Ovary (tissue), 9 donors: ENCODE data around the gene NFKBIE. TPM values are rescaled to one million over a fixed set of nuclear protein-coding genes. Genes with fewer than 3 reads are reported as not detected.
A peak's percentile ranks its signal among the peaks of the same experiment; 100 is the strongest.

ENCODE experiments used
- DNase-seq, 5 donors: peaks; one replicate each; pipeline ENCODE4 v3.0.0-alpha.2; 2019 to 2020
- H3K27ac ChIP-seq, 2 donors: fragments of 200-600 bp; one replicate each; pipeline versions ENCODE4 v1.5.1 to v1.8.0; 2019 to 2022
- H3K27me3 ChIP-seq: fragments of 200-600 bp; one replicate; pipeline ENCODE4 v1.8.0; 2022
- H3K36me3 ChIP-seq: fragments of 200-600 bp; sonication (generic); one replicate; pipeline ENCODE4 v1.5.1; 2019
- H3K4me1 ChIP-seq: one replicate; pipeline ENCODE4 v1.8.1; 2013; ENCODE audit warnings: mild to moderate bottlenecking, moderate library complexity; ENCODE audit not compliant: insufficient read depth
- H3K4me3 ChIP-seq: fragments of 200-600 bp; sonication (generic); one replicate; pipeline ENCODE4 v1.5.1; 2017
- H3K9me3 ChIP-seq, 2 donors: fragments of 200-600 bp in 1 of 2; sonication (generic) in 1 of 2; one replicate each; pipeline versions ENCODE4 v1.5.1 to v1.8.1; 2013 to 2019; ENCODE audit warnings: mild to moderate bottlenecking in 1 of 2, moderate library complexity in 1 of 2
- CTCF ChIP-seq, 3 donors: fragments of 450-650 bp in 2 of 3; fragments of 200-600 bp in 1 of 3; IDR thresholded peaks; one replicate each; pipeline versions ENCODE4 v1.5.1 to v1.8.0; 2016 to 2022; ENCODE audit warnings: antibody characterized with exemption in 3 of 3, mild to moderate bottlenecking in 1 of 3
- EP300 ChIP-seq: sonication (generic); formaldehyde crosslinking; IDR thresholded peaks from one replicate; pipeline ENCODE4 v1.6.1; 2017; ENCODE audit warnings: antibody characterized with exemption
- POLR2A ChIP-seq: fragments of 450-650 bp; IDR thresholded peaks from one replicate; pipeline ENCODE4 v1.6.1; 2017; ENCODE audit warnings: antibody characterized with exemption, mild to moderate bottlenecking, moderate library complexity
- WGBS, 3 donors: extraction: QIAGEN DNeasy Blood & Tissue Kit in 1 of 3; methylation state at CpG; one replicate each; pipeline versions ENCODE4 v1.1.5 to v1.1.7; 2013 to 2017; 5-methylcytosine and 5-hydroxymethylcytosine counted together
- intact Hi-C, 4 donors: fragments of 100-400 bp; cut with DNase I; formaldehyde crosslinking; loops; one replicate each; pipeline versions ENCODE4 v1.11.0 to v1.15.1; 2022 to 2023
- polyA plus RNA-seq, 2 donors: library from polyadenylated mRNA; stranded (reverse); fragments of 200-250 nt in 1 of 2; fragments of 350-450 nt in 1 of 2; fragmentation: Illumina TruSeq in 1 of 2; extraction: RNeasy Lipid Tissue Mini Kit (QIAGEN cat#74804) in 1 of 2; gene quantifications; one replicate each; pipeline ENCODE4 v1.2.3, GENCODE V29; 2013 to 2014
- total RNA-seq, 7 donors: library from RNA; depleted of rRNA in 2 of 7; stranded (reverse); fragments of >200 nt in 2 of 7; fragmentation: NEBNext Ultra II Directional in 3 of 7; extraction: Animal tissue kit (Norgen Biotek cat#: 25700) in 3 of 7; gene quantifications; one replicate each; pipeline versions ENCODE4 v1.1.0 to v1.2.4, GENCODE V29; 2016 to 2023
- donor health status: DM: no; HTN: no; CAD: no; lungs with moderate emphysema.
- donor health status: DM: no; HTN: no; CAD: no.
- donor health status: Bipolar disorder and iron deficiency.
- donor health status: DM: yes; HTN: yes; CAD: no.
- donor health status: DM: no; HTN: no; CAD: no.
- donor health status: DM: yes; HTN: yes; CAD: no.

Gene NFKBIE
- total and polyA plus RNA-seq, 9 donors = 2.7 to 93.6 (median 4.9) TPM

- WGBS, 3 donors = 1 to 2% (median 2%) methylated on average over 37 to 42 of the region's 42 CpGs
- peak overlapping the region; percentile 40 to 89 for H3K27ac ChIP-seq
- intact Hi-C loops = loop anchor here (2.0 to 5.0 kb wide), 3 partner anchors 15 to 136 kb away; partner anchors contain the start of gene SLC29A1 (in 1 of the 4)
- H3K9me3 ChIP-seq = no peaks in the 10 kb centered on the region
- no peaks in the 10 kb centered on the region for H3K27me3 ChIP-seq
- H3K4me3 ChIP-seq = peak overlapping the region; percentile 53
- H3K36me3 ChIP-seq = no peaks in the 10 kb centered on the region
- H3K4me1 ChIP-seq = peaks cover 10% of the 10 kb centered on the region
- peak; percentile 63 for TF ChIP-seq POLR2A
- peak; percentile 86 to 99 (median 98) for TF ChIP-seq CTCF (IDR thresholded peaks at IDR 0.05)
- no peak for TF ChIP-seq EP300
- DNase-seq = peak; percentile 77 to 89 (median 85)
Measured at GRCh38 chr6:44237813-44238433, 27.4 kb downstream of the NFKBIE start.

- H3K27ac ChIP-seq = peak overlapping the region; percentile 40 to 89
- H3K4me1 ChIP-seq = peaks cover 10% of the 10 kb centered on the region
- 34 to 38% (median 37%) methylated on average over 22 of the region's 22 CpGs for WGBS, 3 donors
- H3K9me3 ChIP-seq = no peaks in the 10 kb centered on the region
- H3K4me3 ChIP-seq = peak overlapping the region; percentile 53
- DNase-seq = peak; percentile 84 to 92 (median 86)
- no peaks in the 10 kb centered on the region for H3K36me3 ChIP-seq
- H3K27me3 ChIP-seq = no peaks in the 10 kb centered on the region
- intact Hi-C loops = loop anchor here (2.0 to 5.0 kb wide), 3 partner anchors 14 to 135 kb away; partner anchors contain the start of gene SLC29A1 (in 1 of the 4)
- no peak for TF ChIP-seq POLR2A
- no peak for TF ChIP-seq EP300
- no peak for TF ChIP-seq CTCF (IDR thresholded peaks at IDR 0.05)
Measured at GRCh38 chr6:44237021-44237812, 28.1 kb downstream of the NFKBIE start.

GRCh38 chr6:44235891-44236516 lies 29.3 kb downstream of the NFKBIE start:
- no peak for TF ChIP-seq POLR2A
- no peak for TF ChIP-seq CTCF (IDR thresholded peaks at IDR 0.05)
- TF ChIP-seq EP300 = no peak
- Histone ChIP-seq H3K27ac (no peak overlapping the region), H3K36me3 (no peaks in the 10 kb centered on the region), H3K4me1 (peaks cover 10% of the 10 kb centered on the region), H3K27me3 (no peaks in the 10 kb centered on the region), H3K9me3 (no peaks in the 10 kb centered on the region), H3K4me3 (no peak overlapping the region)
- WGBS, 3 donors = 90 to 94% (median 93%) methylated on average over 6 of the region's 6 CpGs
- peak in 2 of 5 donors; percentile 10 to 21 for DNase-seq
- intact Hi-C loops = loop anchor here (2.0 to 5.0 kb wide), 3 partner anchors 13 to 134 kb away; partner anchors contain the start of gene SLC29A1 (in 1 of the 4)

GRCh38 chr6:44235269-44235668 lies 30.1 kb downstream of the NFKBIE start:
- peaks cover 10% of the 10 kb centered on the region for H3K4me1 ChIP-seq
- TF ChIP-seq POLR2A = no peak
- no peaks in the 10 kb centered on the region for H3K36me3 ChIP-seq
- 65 to 80% (median 79%) methylated on average over 6 of the region's 6 CpGs for WGBS, 3 donors
- no peaks in the 10 kb centered on the region for H3K27me3 ChIP-seq
- H3K27ac ChIP-seq = peak overlapping the region in 1 of 2 donors; percentile 48
- peak in 2 of 5 donors; percentile 15 to 26 for DNase-seq
- H3K9me3 ChIP-seq = no peaks in the 10 kb centered on the region
- no peak overlapping the region for H3K4me3 ChIP-seq
- intact Hi-C loops = loop anchor here in 3 of 4 donors (5.0 kb wide), 2 partner anchors 63 to 133 kb away; no protein-coding TSS in a partner anchor
